Measurements from ENCODE around the gene DCTN4.

- TF ChIP-seq CTCF (IDR thresholded peaks at IDR 0.05 in 4 of 5, conservative IDR thresholded peaks at IDR 0.05 in 1 of 5): no peak
- TF ChIP-seq POLR2A (IDR thresholded peaks at IDR 0.05): no peak
Observed at GRCh38 chr5:150659360-150660107, 99.3 kb downstream of the DCTN4 start.

Measured in gastrocnemius medialis (tissue), 4 donors.